ENCODE data around the gene PWWP2B. TPM values are rescaled to one million over a fixed set of nuclear protein-coding genes. Genes with fewer than 3 reads are reported as not detected.

Gene PWWP2B
- total and polyA plus RNA-seq, 7 donors = 7.7 to 50.8 (median 10.2) TPM

DNA sequence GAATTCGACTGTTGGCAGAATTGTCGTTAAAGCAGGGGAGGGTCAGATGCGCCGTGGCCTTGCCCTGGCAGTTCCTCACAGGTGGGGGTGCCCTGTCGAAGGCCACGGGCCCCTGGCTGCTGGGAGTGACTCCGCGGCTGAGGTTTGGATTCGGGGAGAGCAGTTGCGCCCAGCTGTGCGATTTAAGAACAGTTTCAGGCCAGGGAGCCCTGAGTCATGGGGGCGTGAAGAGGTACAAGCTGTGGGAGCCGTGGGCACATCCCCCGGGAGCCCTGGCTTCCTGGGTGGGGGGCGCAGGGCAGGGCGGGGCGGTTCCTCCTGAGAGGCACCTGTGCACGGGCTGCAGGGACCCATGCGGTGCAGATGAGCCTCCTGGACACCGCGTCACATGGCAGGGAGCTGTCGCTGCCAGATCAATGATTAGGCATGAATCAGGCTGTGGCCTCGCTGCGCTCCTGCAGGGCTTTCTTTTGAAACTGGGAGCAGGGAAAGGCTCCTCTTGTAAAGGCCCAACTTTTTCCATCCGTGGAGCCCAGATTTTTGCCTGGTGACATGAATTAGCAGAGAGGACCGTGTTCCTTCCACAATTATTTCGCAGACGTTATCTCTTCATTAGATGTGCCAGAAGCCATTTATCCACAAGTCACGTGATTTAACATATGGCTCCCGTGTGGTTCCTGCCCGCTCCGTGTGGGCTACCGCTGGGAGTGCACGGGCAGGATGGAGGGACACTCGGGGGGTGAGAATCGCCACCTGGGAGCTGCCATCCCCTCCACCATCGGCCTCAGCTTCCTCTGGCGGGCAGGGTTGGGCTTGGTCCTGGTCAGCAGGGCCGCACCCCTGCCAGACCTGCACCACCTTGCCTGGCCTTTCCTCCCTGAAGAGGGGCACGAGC, 918 bp downstream of the PWWP2B start:
- DNase-seq = peak; percentile 81
- Histone ChIP-seq H3K27me3 (no peaks in the 10 kb centered on the region), H3K27ac (peak overlapping the region; percentile 88 to 99 (median 96)), H3K36me3 (no peaks in the 10 kb centered on the region), H3K9me3 (no peaks in the 10 kb centered on the region), H3K4me3 (peak overlapping the region; percentile 69 to 99 (median 76)), H3K4me1 (peaks cover 0 to 59% (median 52%) of the 10 kb centered on the region in 4 donors)
- WGBS, 2 donors = 5 to 16% methylated on average over 40 of the region's 40 CpGs
- intact Hi-C loops (cut with DNase I) = loop anchor here (2.0 to 5.0 kb wide), 3 partner anchors 25 to 234 kb away; no protein-coding TSS in a partner anchor
- TF ChIP-seq EP300 (IDR thresholded peaks at IDR 0.05) (no peak), POLR2AphosphoS5 (IDR thresholded peaks at IDR 0.05) (no peak), POLR2A (IDR thresholded peaks at IDR 0.05) (no peak)
- TF ChIP-seq, protein P1, sequence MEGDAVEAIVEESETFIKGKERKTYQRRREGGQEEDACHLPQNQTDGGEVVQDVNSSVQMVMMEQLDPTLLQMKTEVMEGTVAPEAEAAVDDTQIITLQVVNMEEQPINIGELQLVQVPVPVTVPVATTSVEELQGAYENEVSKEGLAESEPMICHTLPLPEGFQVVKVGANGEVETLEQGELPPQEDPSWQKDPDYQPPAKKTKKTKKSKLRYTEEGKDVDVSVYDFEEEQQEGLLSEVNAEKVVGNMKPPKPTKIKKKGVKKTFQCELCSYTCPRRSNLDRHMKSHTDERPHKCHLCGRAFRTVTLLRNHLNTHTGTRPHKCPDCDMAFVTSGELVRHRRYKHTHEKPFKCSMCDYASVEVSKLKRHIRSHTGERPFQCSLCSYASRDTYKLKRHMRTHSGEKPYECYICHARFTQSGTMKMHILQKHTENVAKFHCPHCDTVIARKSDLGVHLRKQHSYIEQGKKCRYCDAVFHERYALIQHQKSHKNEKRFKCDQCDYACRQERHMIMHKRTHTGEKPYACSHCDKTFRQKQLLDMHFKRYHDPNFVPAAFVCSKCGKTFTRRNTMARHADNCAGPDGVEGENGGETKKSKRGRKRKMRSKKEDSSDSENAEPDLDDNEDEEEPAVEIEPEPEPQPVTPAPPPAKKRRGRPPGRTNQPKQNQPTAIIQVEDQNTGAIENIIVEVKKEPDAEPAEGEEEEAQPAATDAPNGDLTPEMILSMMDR (IDR thresholded peaks at IDR 0.05) = no peak

DNA sequence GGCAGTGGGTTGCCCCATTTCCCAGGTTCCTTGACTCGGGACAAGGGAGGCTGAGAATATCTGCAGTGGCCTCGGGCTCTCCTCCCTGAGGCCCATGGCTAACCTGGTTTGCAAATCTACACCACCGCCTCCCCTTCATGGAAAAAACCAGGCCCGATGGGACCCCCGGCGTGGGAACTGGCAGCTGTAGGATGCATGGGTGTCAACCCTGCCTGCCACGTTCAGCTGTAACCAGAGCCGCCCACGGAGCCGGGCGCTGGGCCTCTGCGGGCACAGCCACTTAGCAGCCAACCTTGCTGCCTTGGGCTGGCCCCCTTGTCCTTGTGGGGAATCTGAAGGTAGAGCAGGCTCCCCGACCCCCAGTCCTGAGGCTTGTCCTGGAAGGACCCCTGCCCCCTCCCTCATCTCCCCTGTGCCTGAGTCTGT, 1.6 kb downstream of the PWWP2B start:
- peak overlapping the region in 3 of 4 donors; percentile 70 to 99 (median 83) for H3K4me3 ChIP-seq
- no peaks in the 10 kb centered on the region for H3K27me3 ChIP-seq
- intact Hi-C loops (cut with DNase I) = loop anchor here (5.0 kb wide), 1 partner anchor 234 kb away; no protein-coding TSS in a partner anchor
- H3K27ac ChIP-seq = peak overlapping the region in 3 of 4 donors; percentile 94 to 99 (median 98)
- no peaks in the 10 kb centered on the region for H3K9me3 ChIP-seq
- H3K4me1 ChIP-seq = peaks cover 0 to 59% (median 52%) of the 10 kb centered on the region in 4 donors
- WGBS, 2 donors = 33 to 72% methylated on average over 13 of the region's 13 CpGs
- TF ChIP-seq, protein P1 (IDR thresholded peaks at IDR 0.05) = no peak
- TF ChIP-seq POLR2AphosphoS5 (IDR thresholded peaks at IDR 0.05) (no peak), POLR2A (IDR thresholded peaks at IDR 0.05) (no peak), EP300 (IDR thresholded peaks at IDR 0.05) (no peak)
- peak; percentile 70 for DNase-seq
- H3K36me3 ChIP-seq = no peaks in the 10 kb centered on the region

DNA sequence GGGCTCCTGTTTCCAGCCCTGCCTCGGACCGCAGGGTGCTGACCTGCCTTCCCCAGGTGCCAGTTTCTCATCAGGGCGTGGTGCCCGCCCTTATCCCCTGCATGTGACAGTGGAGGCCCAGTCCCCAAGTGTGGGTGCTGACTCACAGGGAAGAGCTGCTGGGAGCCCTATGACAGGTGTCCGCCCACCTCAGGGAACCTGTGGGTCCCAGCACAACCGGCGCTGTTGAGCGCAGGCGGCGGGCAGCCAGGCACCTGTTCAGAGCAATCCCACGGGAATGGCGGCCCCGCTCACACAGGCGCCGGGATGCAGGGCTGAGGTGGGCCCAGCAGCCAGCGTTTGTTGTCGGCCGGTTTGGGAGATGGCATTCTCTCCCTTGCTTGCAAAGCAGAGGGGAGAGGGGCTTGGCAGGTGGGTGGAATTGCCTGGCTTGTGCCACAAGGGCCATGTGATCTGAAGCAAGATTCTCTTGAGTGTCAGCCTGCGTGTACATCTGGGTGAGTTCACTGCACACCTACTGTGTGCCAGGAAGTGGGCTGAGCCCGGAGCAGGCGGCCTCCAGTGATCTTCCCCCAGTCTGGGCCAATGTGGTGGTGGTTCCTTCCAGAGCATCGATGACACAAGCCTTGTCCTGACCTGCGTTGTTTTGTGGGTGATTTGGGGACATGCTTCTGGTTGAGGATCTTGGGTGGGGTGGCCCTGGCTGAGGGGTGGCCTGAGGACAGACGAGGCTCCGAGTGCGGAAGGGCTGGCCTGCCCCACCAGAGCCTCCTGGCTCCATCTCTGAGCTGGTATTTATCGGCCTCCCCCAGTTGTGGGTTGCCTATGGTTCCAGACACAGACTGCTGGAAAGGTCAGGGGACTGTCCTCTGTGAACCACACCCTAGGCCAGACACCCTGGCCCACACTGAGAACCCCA, 2.4 kb downstream of the PWWP2B start:
- peak; percentile 27 for DNase-seq
- Histone ChIP-seq H3K4me1 (peaks cover 0 to 59% (median 52%) of the 10 kb centered on the region in 4 donors), H3K36me3 (no peaks in the 10 kb centered on the region), H3K27me3 (no peaks in the 10 kb centered on the region), H3K9me3 (no peaks in the 10 kb centered on the region), H3K27ac (peak overlapping the region in 3 of 4 donors; percentile 18 to 99 (median 64)), H3K4me3 (no peak overlapping the region)
- intact Hi-C loops (cut with DNase I) = loop anchor here (5.0 kb wide), 1 partner anchor 233 kb away; no protein-coding TSS in a partner anchor
- 42 to 81% methylated on average over 27 of the region's 27 CpGs for WGBS, 2 donors
- TF ChIP-seq, protein P1 (IDR thresholded peaks at IDR 0.05) = no peak
- TF ChIP-seq POLR2A (IDR thresholded peaks at IDR 0.05) = peak in 1 of 2 donors; percentile 34
- TF ChIP-seq POLR2AphosphoS5 (IDR thresholded peaks at IDR 0.05) = no peak
- TF ChIP-seq EP300 (IDR thresholded peaks at IDR 0.05) = no peak

DNA sequence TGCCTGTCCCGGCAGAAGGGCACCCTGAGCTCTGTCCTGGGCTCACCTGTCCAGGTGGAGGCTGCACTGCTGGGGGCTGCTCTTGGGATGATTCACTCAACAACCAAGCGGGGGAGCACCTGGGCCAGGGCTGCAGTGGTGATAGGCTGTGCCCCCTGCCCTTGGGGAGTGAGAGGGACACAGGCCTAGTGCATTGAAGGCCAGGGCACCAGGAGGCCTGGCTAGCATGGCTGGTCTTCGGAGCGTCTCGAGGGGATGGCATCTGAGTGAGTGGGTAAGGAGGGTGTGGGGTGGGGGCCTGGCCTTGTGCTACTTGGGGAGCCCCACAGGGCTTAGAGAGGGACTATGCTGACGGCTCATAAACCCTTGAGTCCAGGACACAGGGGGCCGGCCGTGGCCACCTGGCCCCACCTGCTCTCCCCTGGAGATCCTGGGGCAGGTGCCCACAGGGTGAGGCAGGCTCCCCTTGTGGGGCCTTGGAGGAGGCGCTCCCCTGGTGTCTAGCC, 3.1 kb downstream of the PWWP2B start:
- TF ChIP-seq, protein P1 (IDR thresholded peaks at IDR 0.05) = no peak
- TF ChIP-seq POLR2A (IDR thresholded peaks at IDR 0.05) (no peak), EP300 (IDR thresholded peaks at IDR 0.05) (no peak), POLR2AphosphoS5 (IDR thresholded peaks at IDR 0.05) (no peak)
- H3K4me3 ChIP-seq = no peak overlapping the region
- WGBS, 2 donors = 57 to 83% methylated on average over 9 of the region's 9 CpGs
- no peaks in the 10 kb centered on the region for H3K27me3 ChIP-seq
- peak; percentile 65 for DNase-seq
- peaks cover 3 to 5% (median 4%) of the 10 kb centered on the region in 4 donors for H3K36me3 ChIP-seq
- intact Hi-C loops (cut with DNase I) = no loop called here
- H3K9me3 ChIP-seq = no peaks in the 10 kb centered on the region
- peaks cover 0 to 59% (median 51%) of the 10 kb centered on the region in 4 donors for H3K4me1 ChIP-seq
- H3K27ac ChIP-seq = peak overlapping the region in 3 of 4 donors; percentile 64 to 99 (median 67)

All from sigmoid colon (tissue), 7 donors.